ENCODE results near the gene COPS9. TPM values are rescaled to one million over a fixed set of nuclear protein-coding genes. Genes with fewer than 3 reads are reported as not detected.

The COPS9 gene
- total and polyA plus RNA-seq, 10 of the 15 experiments (the other 5 are each of a cell fraction or from before 2014, with no cell fraction given) = 80.8 to 419 (median 213) TPM

DNA sequence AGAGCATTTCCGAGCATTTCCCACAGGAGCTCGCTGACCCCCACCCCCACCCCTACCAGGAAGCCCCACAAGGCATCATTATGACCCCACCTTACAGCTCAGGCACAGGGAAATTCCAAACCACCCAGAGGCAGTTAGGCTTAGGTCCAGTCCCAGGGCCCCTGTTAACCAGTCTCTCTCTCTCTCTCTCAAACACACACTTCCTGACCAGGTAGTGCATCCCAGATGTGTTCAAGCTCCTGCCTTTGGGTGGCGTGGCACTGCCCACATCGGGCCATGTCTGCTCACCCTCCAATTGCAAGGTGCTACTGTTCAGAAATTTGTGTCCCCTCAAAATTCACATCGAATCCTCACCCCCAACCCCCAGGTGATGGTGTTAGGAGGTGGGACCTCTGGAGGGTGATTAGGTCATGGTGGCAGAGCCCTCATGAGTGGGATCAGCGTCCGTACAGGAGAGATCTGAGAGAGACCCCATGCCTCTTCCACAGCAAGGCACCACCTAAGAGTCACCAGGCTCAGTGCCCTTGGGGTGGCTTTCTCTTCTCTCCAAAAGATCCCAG lies 8.8 kb downstream of the COPS9 start:
- no peak overlapping the region for H3K4me3 ChIP-seq
- 98% methylated on average over 7 of the region's 7 CpGs for WGBS (ENCODE audit: insufficient coverage, insufficient replicate concordance, low lambda C conversion rate, missing lambda C conversion rate)
- intact Hi-C loops (cut with micrococcal nuclease; ENCODE audit: unreplicated experiment) = no loop called here
- H3K27me3 ChIP-seq (replicated peaks in 1 of 2; ENCODE audit: control insufficient read depth in 2 of 2, insufficient read depth in 2 of 2, low read length in 1 of 2) = no peaks in the 10 kb centered on the region
- in situ Hi-C loops (cut with MboI) = no loop called here
- ChIA-PET POLR2A (no interaction called here), CTCF (no interaction called here), RAD21 (ENCODE audit: unreplicated experiment) (no interaction called here), SMC1A (ENCODE audit: uncharacterized antibody, unreplicated experiment) (no interaction called here)
- no peaks in the 10 kb centered on the region for H4K20me1 ChIP-seq (ENCODE audit: control insufficient read depth, insufficient read depth)
- FAIRE-seq (no peak), ATAC-seq (no peak), DNase-seq (ENCODE audit: low read depth, low spot score) (no peak)
- no peak overlapping the region for H3K9ac ChIP-seq (ENCODE audit: control insufficient read depth, insufficient read depth, low read length)
- no peaks in the 10 kb centered on the region for H3K9me3 ChIP-seq (replicated peaks; ENCODE audit: control insufficient read depth, insufficient read depth, low read length)
- H2AFZ ChIP-seq (ENCODE audit: control insufficient read depth, low read depth, low read length) = no peak overlapping the region
- H3K36me3 ChIP-seq (ENCODE audit: control insufficient read depth in 2 of 2, insufficient read depth in 2 of 2, low read length in 1 of 2) = peaks cover 17 to 29% of the 10 kb centered on the region in 2 experiments
- H3K4me2 ChIP-seq (ENCODE audit: control insufficient read depth, insufficient read depth) = no peak overlapping the region
- TF ChIP-seq, protein P1, sequence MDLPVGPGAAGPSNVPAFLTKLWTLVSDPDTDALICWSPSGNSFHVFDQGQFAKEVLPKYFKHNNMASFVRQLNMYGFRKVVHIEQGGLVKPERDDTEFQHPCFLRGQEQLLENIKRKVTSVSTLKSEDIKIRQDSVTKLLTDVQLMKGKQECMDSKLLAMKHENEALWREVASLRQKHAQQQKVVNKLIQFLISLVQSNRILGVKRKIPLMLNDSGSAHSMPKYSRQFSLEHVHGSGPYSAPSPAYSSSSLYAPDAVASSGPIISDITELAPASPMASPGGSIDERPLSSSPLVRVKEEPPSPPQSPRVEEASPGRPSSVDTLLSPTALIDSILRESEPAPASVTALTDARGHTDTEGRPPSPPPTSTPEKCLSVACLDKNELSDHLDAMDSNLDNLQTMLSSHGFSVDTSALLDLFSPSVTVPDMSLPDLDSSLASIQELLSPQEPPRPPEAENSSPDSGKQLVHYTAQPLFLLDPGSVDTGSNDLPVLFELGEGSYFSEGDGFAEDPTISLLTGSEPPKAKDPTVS (IDR thresholded peaks at IDR 0.05; ENCODE audit: low read depth, low read length) = no peak
- TF ChIP-seq KDM1A (IDR thresholded peaks at IDR 0.05; ENCODE audit: borderline replicate concordance) (no peak), STAT1 (conservative IDR thresholded peaks at IDR 0.05) (no peak), ZSCAN29 (IDR thresholded peaks at IDR 0.05) (no peak), RFX5 (IDR thresholded peaks at IDR 0.05; ENCODE audit: low read depth, low read length) (no peak), GABPA (IDR thresholded peaks at IDR 0.05; ENCODE audit: low read depth) (no peak), BACH1 (IDR thresholded peaks at IDR 0.05; ENCODE audit: borderline replicate concordance) (no peak), IKZF2 (IDR thresholded peaks at IDR 0.05) (no peak), PML (IDR thresholded peaks at IDR 0.05; ENCODE audit: low read length) (no peak)
- TF ChIP-seq, protein P2, sequence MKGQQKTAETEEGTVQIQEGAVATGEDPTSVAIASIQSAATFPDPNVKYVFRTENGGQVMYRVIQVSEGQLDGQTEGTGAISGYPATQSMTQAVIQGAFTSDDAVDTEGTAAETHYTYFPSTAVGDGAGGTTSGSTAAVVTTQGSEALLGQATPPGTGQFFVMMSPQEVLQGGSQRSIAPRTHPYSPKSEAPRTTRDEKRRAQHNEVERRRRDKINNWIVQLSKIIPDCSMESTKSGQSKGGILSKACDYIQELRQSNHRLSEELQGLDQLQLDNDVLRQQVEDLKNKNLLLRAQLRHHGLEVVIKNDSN (IDR thresholded peaks at IDR 0.05; ENCODE audit: borderline replicate concordance, extremely low read length, insufficient read depth, low read depth, low read length) = no peak
- TF ChIP-seq, protein P3, sequence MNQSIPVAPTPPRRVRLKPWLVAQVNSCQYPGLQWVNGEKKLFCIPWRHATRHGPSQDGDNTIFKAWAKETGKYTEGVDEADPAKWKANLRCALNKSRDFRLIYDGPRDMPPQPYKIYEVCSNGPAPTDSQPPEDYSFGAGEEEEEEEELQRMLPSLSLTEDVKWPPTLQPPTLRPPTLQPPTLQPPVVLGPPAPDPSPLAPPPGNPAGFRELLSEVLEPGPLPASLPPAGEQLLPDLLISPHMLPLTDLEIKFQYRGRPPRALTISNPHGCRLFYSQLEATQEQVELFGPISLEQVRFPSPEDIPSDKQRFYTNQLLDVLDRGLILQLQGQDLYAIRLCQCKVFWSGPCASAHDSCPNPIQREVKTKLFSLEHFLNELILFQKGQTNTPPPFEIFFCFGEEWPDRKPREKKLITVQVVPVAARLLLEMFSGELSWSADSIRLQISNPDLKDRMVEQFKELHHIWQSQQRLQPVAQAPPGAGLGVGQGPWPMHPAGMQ (IDR thresholded peaks at IDR 0.05; ENCODE audit: borderline replicate concordance) = no peak
- TF ChIP-seq, protein P4, sequence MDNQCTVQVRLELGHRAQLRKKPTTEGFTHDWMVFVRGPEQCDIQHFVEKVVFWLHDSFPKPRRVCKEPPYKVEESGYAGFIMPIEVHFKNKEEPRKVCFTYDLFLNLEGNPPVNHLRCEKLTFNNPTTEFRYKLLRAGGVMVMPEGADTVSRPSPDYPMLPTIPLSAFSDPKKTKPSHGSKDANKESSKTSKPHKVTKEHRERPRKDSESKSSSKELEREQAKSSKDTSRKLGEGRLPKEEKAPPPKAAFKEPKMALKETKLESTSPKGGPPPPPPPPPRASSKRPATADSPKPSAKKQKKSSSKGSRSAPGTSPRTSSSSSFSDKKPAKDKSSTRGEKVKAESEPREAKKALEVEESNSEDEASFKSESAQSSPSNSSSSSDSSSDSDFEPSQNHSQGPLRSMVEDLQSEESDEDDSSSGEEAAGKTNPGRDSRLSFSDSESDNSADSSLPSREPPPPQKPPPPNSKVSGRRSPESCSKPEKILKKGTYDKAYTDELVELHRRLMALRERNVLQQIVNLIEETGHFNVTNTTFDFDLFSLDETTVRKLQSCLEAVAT (IDR thresholded peaks at IDR 0.05) = no peak
- H3K79me2 ChIP-seq (ENCODE audit: control insufficient read depth, insufficient read depth, low read length) = no peaks in the 10 kb centered on the region
- no TSS peak for BruUV-seq (replicated peaks)
- H3K4me1 ChIP-seq (ENCODE audit: control insufficient read depth, insufficient read depth, low read length) = no peaks in the 10 kb centered on the region
- H3K27ac ChIP-seq (ENCODE audit: control insufficient read depth, insufficient read depth) = no peak overlapping the region
